ENCODE measurements around the gene CDY1B.
"Not testable (repeated sequence)": the region's sequence is repeated elsewhere in the genome, so short reads cannot be mapped to it uniquely, and the experiment has no call there.

CDY1B gene, protein sequence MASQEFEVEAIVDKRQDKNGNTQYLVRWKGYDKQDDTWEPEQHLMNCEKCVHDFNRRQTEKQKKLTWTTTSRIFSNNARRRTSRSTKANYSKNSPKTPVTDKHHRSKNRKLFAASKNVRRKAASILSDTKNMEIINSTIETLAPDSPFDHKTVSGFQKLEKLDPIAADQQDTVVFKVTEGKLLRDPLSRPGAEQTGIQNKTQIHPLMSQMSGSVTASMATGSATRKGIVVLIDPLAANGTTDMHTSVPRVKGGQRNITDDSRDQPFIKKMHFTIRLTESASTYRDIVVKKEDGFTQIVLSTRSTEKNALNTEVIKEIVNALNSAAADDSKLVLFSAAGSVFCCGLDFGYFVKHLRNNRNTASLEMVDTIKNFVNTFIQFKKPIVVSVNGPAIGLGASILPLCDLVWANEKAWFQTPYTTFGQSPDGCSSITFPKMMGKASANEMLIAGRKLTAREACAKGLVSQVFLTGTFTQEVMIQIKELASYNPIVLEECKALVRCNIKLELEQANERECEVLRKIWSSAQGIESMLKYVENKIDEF

DNA sequence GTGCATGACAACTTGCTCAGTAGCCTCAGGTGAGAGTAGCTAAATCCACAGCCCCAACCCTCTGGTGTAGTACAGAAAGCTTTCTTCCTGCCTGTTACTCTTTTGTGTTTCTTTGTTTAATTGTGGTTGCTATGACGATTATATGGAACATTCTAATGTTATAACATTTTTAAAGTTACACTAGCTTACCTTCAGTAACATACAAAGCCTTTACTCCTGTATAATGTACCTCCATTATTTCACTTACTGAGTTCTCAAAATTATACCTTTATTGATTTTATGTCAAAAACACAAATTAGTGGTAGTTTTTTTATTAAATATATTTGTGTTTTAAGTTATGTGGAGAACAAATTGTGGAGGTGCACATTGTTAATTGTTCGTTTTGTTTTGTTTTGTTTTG lies at the start of gene CDY1B:
Gene CDY1B, minus strand, starts transcription at position 101 of the 400 bp plus-strand sequence. CDS start 331 bp downstream, outside the sequence.
- not testable (repeated sequence) for DNase-seq (ENCODE audit: low read depth in 1 of 2, low spot score in 1 of 2)

DNA sequence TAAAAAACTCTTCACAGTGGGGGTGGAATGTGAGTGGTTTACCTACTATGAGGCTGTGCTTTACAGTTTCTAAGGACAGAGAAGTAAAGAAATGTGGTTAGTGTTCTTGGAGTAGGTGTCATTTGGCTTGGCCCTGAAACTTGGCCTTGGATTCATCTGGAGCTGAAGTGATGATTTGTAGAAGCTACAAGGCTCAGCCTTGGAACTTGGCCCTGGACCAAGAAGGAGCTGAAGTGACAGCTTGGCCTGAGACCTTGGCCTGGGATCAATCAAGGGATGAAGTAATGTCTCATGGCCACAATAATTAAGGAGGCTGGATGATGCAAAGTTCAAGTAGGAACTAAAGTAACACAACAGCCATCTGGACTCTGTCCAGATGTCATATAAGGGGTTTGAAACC lies 1.7 kb upstream of the CDY1B start:
- DNase-seq (ENCODE audit: low read depth in 1 of 2, low spot score in 1 of 2) = not testable (repeated sequence)

DNA sequence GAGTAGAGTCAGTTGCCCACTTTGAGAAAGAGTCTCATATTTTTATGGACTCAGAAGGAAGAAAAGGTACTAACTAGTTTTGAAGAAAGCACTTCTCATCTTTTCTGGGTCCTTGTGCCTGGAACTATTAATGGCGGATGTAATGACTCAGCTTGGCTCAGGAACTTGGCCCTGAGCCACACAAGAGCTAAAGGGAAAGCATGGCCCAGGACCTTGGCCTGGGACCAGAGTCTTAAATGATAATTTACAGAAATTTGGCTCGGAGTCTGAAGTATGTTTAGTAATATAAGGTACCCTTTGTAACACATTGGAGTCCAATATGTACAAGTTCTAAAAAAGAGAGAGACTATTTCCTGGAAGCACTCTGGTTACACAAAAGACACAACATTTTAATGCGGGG lies 4.6 kb downstream of the CDY1B start:
- DNase-seq (ENCODE audit: low read depth in 1 of 2, low spot score in 1 of 2) = not testable (repeated sequence)

DNA sequence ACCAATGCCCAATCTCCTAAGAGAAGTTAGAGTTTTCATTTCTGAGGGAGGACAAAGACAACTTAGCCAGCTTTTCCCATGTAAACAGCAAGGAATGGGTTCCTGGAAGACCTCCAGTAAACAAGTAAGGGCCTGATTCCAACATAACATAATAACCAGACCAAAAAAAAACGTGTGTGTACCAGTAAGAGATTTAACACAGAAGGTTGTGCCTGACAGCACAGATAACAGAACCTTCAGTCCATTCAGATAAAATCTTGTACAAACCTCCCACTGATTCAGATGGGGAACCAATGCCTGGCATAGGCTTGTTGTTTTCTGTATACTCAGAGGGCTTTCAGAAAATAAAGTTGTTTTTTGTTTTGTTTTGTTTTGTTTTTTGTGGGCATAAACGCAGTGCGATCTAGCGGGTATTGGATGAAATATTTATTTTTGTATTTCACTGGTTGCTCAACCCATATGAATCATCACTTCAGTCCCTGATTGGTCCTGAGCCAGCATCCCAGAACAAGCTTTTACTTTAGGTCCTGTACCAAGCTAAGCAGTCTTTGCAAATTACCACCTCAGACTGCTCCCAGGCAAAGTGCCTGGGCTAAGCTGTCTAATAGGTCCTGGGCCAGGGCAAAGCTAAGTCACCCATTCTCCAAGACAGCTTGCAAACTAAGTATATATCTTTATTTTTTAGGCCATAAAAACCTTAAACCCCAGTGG lies 8.7 kb downstream of the CDY1B start:
- DNase-seq (ENCODE audit: low read depth in 1 of 2, low spot score in 1 of 2) = not testable (repeated sequence)

DNA sequence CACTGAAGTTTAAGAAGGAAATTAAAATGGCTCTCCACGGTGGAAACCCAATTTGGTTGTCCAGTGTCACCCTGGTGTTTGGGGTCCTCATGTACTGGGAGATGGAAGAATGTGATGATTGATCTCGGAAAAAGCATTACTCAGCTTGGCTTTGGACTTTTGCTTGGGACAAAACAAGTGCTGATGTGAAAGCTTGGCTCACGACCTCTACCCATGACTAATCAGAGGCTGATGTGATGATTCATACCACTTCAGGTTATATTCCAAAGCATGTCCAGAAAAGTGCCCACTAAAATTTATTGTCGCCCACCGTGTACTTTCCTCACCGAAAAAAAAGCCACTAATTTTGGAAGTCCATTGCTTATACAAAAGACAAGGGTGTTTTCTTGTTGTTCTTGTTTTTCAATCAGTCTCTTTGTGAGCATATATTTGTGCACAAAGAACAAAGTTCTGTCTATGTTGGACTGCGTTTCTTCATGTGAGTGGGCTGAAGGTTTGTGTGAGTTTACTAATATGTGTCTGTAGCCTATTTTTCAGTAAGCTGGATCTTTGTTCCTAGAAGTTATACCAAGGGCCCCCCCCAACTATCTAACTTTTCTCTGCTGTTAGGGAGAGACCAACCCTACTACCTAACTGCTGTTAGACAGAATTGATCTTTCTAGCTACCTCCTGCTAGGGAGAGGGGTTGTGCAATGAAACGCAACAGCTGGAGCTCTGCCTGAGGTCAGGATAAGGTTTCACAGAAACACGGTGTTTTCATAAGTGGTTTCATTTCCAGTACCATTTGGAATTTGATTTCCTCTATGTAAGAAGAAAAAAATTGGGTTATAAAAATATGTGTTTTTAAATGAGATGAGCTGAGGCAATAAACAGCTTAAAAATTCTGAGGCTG lies 21.4 kb downstream of the CDY1B start:
- not testable (repeated sequence) for DNase-seq (ENCODE audit: low read depth in 1 of 2, low spot score in 1 of 2)

All from stimulated activated CD4-positive, alpha-beta T cell treated with anti-CD3 and anti-CD28 coated beads, Interleukin-15, amount 100 ng/mL, for 1 hour (primary cell).